ENCODE results near the gene NDUFA3.

DNA sequence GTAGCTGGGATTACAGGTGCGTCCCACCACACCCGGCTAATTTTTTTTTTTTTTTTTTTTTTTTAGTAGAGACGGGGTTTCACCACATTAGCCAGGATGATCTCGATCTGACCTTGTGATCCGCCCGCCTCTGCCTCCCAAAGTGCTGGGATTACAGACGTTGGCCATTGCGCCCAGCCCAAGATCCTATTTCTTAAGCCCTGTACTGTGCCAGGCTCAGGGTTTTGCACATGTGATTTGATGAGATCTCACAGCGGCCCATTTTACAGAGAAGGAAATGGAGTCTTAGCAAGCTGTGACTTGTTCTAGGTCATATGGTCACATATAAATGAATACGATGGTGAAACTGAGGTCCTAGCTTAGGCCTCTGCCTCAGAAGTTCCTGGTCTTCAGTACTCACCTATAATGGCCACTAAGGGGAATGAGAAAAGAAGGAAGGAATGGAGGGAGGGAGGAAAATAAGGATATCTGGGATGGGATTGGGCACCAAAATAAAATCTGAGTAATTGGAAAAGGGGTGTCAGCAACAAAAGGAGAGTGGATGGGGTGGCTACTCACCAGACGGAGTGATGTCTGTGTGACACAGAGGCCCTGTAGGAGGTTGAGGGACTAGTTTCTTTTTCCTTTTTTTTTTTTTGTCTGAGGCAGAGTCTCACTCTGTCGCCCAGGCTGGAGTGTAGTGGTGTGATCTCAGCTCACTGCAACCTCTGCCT, 3.3 kb upstream of the NDUFA3 start:
- TF ChIP-seq, protein P1, sequence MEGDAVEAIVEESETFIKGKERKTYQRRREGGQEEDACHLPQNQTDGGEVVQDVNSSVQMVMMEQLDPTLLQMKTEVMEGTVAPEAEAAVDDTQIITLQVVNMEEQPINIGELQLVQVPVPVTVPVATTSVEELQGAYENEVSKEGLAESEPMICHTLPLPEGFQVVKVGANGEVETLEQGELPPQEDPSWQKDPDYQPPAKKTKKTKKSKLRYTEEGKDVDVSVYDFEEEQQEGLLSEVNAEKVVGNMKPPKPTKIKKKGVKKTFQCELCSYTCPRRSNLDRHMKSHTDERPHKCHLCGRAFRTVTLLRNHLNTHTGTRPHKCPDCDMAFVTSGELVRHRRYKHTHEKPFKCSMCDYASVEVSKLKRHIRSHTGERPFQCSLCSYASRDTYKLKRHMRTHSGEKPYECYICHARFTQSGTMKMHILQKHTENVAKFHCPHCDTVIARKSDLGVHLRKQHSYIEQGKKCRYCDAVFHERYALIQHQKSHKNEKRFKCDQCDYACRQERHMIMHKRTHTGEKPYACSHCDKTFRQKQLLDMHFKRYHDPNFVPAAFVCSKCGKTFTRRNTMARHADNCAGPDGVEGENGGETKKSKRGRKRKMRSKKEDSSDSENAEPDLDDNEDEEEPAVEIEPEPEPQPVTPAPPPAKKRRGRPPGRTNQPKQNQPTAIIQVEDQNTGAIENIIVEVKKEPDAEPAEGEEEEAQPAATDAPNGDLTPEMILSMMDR (IDR thresholded peaks at IDR 0.05; ENCODE audit: poor library complexity, severe bottlenecking), result no peak
- no peak for TF ChIP-seq EZH2 (IDR thresholded peaks at IDR 0.05; ENCODE audit: borderline replicate concordance, insufficient read depth, low read length, poor library complexity, severe bottlenecking)
- no peak for TF ChIP-seq TAF1 (IDR thresholded peaks at IDR 0.05; ENCODE audit: low read depth)

Data from neural cell (in vitro differentiated cells).